Naive B cell (primary cell): Measurements from ENCODE around the gene COL21A1. TPM values are rescaled to one million over a fixed set of nuclear protein-coding genes. Genes with fewer than 3 reads are reported as not detected.

Source experiments
- ATAC-seq, 2 donors: fragments of 150-1000 bp; cut with Tn5 transposase; 2 replicates each; pipeline ENCODE4 v1.10.0; 2021; ENCODE audit warnings: low read depth in 2 of 2, mild to moderate bottlenecking in 2 of 2, moderate library complexity in 2 of 2
- DNase-seq: peaks from one replicate; pipeline ENCODE4 v3.0.0; 2022
- H3K27ac Mint-ChIP-seq, 6 donors: one replicate each; pipeline ENCODE4 v1.8.0; 2020 to 2022; ENCODE audit warnings: mild to moderate bottlenecking in 6 of 6, mixed read lengths in 6 of 6, moderate library complexity in 5 of 6, inconsistent platforms in 2 of 6
- H3K27me3 Mint-ChIP-seq, 3 donors: one replicate each; pipeline ENCODE4 v1.8.0; 2021 to 2022; ENCODE audit warnings: mixed read lengths in 3 of 3, mild to moderate bottlenecking in 1 of 3
- H3K36me3 Mint-ChIP-seq, 2 donors: one replicate each; pipeline ENCODE4 v1.8.0; 2020 to 2022; ENCODE audit warnings: mixed read lengths in 2 of 2, inconsistent platforms in 1 of 2, mild to moderate bottlenecking in 1 of 2
- H3K4me1 Mint-ChIP-seq, 3 donors: one replicate each; pipeline ENCODE4 v1.8.0; 2020 to 2022; ENCODE audit warnings: mixed read lengths in 3 of 3, inconsistent platforms in 1 of 3, mild to moderate bottlenecking in 1 of 3, moderate library complexity in 1 of 3
- H3K4me3 Mint-ChIP-seq, 8 donors: one replicate each; pipeline ENCODE4 v1.8.0; 2020 to 2022; ENCODE audit warnings: mild to moderate bottlenecking in 8 of 8, mixed read lengths in 8 of 8, moderate library complexity in 8 of 8, inconsistent platforms in 2 of 8
- H3K9me3 Mint-ChIP-seq, 7 donors: one replicate each; pipeline ENCODE4 v1.8.0; 2020 to 2022; ENCODE audit warnings: mixed read lengths in 7 of 7, mild to moderate bottlenecking in 5 of 7, inconsistent platforms in 2 of 7, moderate library complexity in 1 of 7
- polyA plus RNA-seq, 6 donors: library from polyadenylated mRNA; unstranded; fragments of 300-500 nt; fragmentation: Illumina TruSeq; gene quantifications; one replicate each; pipeline ENCODE4 v1.2.3, GENCODE V29; 2021; ENCODE audit warnings: low read depth in 6 of 6

Gene COL21A1
- polyA plus RNA-seq, 6 donors from 2014 or later: not detected

- H3K4me1 Mint-ChIP-seq: no peaks in the 10 kb centered on the region
- no peaks in the 10 kb centered on the region for H3K36me3 Mint-ChIP-seq
- no peak overlapping the region for H3K4me3 Mint-ChIP-seq
- H3K27ac Mint-ChIP-seq: peak overlapping the region in 1 of 6 donors; percentile 35
- H3K9me3 Mint-ChIP-seq: peaks cover 0 to 6% (median 0%) of the 10 kb centered on the region in 7 donors
- DNase-seq (no peak), ATAC-seq (no peak)
- H3K27me3 Mint-ChIP-seq: peaks cover 0 to 4% (median 0%) of the 10 kb centered on the region in 3 donors
Observed at GRCh38 chr6:56241124-56241802, 6.1 kb downstream of the COL21A1 start.

GRCh38 chr6:56238352-56238751, 9.0 kb downstream of the COL21A1 start:
- no peaks in the 10 kb centered on the region for H3K36me3 Mint-ChIP-seq
- H3K4me1 Mint-ChIP-seq: no peaks in the 10 kb centered on the region
- no peak overlapping the region for H3K4me3 Mint-ChIP-seq
- H3K9me3 Mint-ChIP-seq: peaks cover 0 to 4% (median 0%) of the 10 kb centered on the region in 7 donors
- no peak overlapping the region for H3K27ac Mint-ChIP-seq
- ATAC-seq (no peak), DNase-seq (no peak)
- no peaks in the 10 kb centered on the region for H3K27me3 Mint-ChIP-seq

GRCh38 chr6:56235245-56235644, 12.1 kb downstream of the COL21A1 start:
- no peaks in the 10 kb centered on the region for H3K36me3 Mint-ChIP-seq

GRCh38 chr6:56232436-56232835, 14.9 kb downstream of the COL21A1 start:
- H3K4me3 Mint-ChIP-seq: no peak overlapping the region
- DNase-seq (no peak), ATAC-seq (no peak)
- H3K36me3 Mint-ChIP-seq: no peaks in the 10 kb centered on the region
- no peak overlapping the region for H3K27ac Mint-ChIP-seq
- peaks cover 0 to 8% (median 3%) of the 10 kb centered on the region in 7 donors for H3K9me3 Mint-ChIP-seq
- H3K27me3 Mint-ChIP-seq: no peaks in the 10 kb centered on the region
- H3K4me1 Mint-ChIP-seq: no peaks in the 10 kb centered on the region

More at GRCh38 chr6:56235245-56235644, 12.1 kb downstream of the COL21A1 start:
- no peak overlapping the region for H3K27ac Mint-ChIP-seq
- no peaks in the 10 kb centered on the region for H3K4me1 Mint-ChIP-seq
- H3K4me3 Mint-ChIP-seq: no peak overlapping the region
- DNase-seq (no peak), ATAC-seq (no peak)
- H3K9me3 Mint-ChIP-seq: peaks cover 0 to 4% (median 0%) of the 10 kb centered on the region in 7 donors
- no peaks in the 10 kb centered on the region for H3K27me3 Mint-ChIP-seq

GRCh38 chr6:56231827-56232226, 15.6 kb downstream of the COL21A1 start:
- H3K36me3 Mint-ChIP-seq: no peaks in the 10 kb centered on the region
- DNase-seq (no peak), ATAC-seq (no peak)
- no peaks in the 10 kb centered on the region for H3K27me3 Mint-ChIP-seq
- no peaks in the 10 kb centered on the region for H3K4me1 Mint-ChIP-seq
- H3K27ac Mint-ChIP-seq: no peak overlapping the region
- H3K4me3 Mint-ChIP-seq: no peak overlapping the region
- peaks cover 0 to 8% (median 3%) of the 10 kb centered on the region in 7 donors for H3K9me3 Mint-ChIP-seq

GRCh38 chr6:56230976-56231566, 16.3 kb downstream of the COL21A1 start:
- Mint-ChIP-seq H3K27me3 (no peaks in the 10 kb centered on the region), H3K9me3 (peaks cover 0 to 8% (median 3%) of the 10 kb centered on the region in 7 donors), H3K36me3 (no peaks in the 10 kb centered on the region), H3K4me3 (no peak overlapping the region), H3K4me1 (no peaks in the 10 kb centered on the region), H3K27ac (no peak overlapping the region)
- DNase-seq: no peak
- no peak for ATAC-seq

- H3K4me3 Mint-ChIP-seq: peak overlapping the region in 1 of 8 donors; percentile 36
- H3K4me1 Mint-ChIP-seq: no peaks in the 10 kb centered on the region
- no peaks in the 10 kb centered on the region for H3K27me3 Mint-ChIP-seq
- no peak for DNase-seq
- no peak overlapping the region for H3K27ac Mint-ChIP-seq
- ATAC-seq: no peak
- H3K36me3 Mint-ChIP-seq: no peaks in the 10 kb centered on the region
- peaks cover 0 to 9% (median 4%) of the 10 kb centered on the region in 7 donors for H3K9me3 Mint-ChIP-seq
Observed at GRCh38 chr6:56227071-56227879, 20.1 kb downstream of the COL21A1 start.

DNA sequence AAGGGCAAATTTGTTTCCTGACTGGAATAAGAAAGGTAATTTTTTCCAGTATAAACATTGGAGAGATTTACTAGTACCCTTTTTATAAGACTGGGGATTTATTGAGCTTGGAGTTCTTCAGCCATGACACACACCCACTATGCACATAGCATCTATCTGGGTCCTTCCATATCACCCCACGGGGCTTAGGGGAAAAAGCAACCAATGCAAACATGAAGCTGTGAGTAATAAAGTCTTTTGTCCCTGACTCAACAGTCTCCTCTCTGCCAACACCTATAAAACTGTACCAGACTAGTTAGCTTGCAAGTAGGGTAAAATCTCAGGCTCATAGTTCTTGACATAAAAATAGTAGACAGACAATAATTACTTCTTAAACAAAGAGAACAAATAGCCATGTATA, 23.4 kb downstream of the COL21A1 start:
- Mint-ChIP-seq H3K27me3 (no peaks in the 10 kb centered on the region), H3K36me3 (no peaks in the 10 kb centered on the region), H3K4me1 (no peaks in the 10 kb centered on the region), H3K4me3 (no peak overlapping the region), H3K27ac (no peak overlapping the region), H3K9me3 (peaks cover 0 to 12% (median 4%) of the 10 kb centered on the region in 7 donors)
- DNase-seq: no peak
- no peak for ATAC-seq

- H3K9me3 Mint-ChIP-seq: peaks cover 0 to 12% (median 0%) of the 10 kb centered on the region in 7 donors
- no peak overlapping the region for H3K27ac Mint-ChIP-seq
- no peak for DNase-seq
- H3K36me3 Mint-ChIP-seq: no peaks in the 10 kb centered on the region
- ATAC-seq: no peak
- no peak overlapping the region for H3K4me3 Mint-ChIP-seq
- H3K27me3 Mint-ChIP-seq: no peaks in the 10 kb centered on the region
- no peaks in the 10 kb centered on the region for H3K4me1 Mint-ChIP-seq
Observed at GRCh38 chr6:56222499-56222898, 24.9 kb downstream of the COL21A1 start.

- no peak overlapping the region for H3K27ac Mint-ChIP-seq
- no peaks in the 10 kb centered on the region for H3K27me3 Mint-ChIP-seq
- no peak for DNase-seq
- no peaks in the 10 kb centered on the region for H3K4me1 Mint-ChIP-seq
- H3K4me3 Mint-ChIP-seq: no peak overlapping the region
- H3K36me3 Mint-ChIP-seq: no peaks in the 10 kb centered on the region
- no peak for ATAC-seq
- peaks cover 0 to 12% (median 0%) of the 10 kb centered on the region in 7 donors for H3K9me3 Mint-ChIP-seq
Observed at GRCh38 chr6:56220078-56220477, 27.3 kb downstream of the COL21A1 start.

DNA sequence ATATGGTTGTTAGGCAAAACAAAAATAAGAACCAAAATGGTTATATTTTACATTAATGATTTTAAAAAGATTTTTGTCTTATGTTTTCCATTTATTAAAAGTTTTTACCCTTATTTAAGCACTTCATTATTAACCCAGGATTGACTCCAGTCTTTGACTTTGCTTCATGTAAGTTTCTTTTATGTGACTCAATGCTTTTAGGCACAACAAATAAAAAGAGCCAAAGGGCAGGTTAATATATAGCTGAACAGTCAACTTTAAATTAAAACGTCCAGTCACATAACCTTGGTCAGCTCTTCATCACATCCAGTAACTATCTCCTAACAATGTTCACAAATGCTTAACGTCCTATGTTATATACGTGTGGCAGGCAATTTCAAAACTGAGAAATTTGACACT, 32.7 kb downstream of the COL21A1 start:
- peaks cover 0 to 4% (median 0%) of the 10 kb centered on the region in 7 donors for H3K9me3 Mint-ChIP-seq
- H3K27me3 Mint-ChIP-seq: no peaks in the 10 kb centered on the region
- DNase-seq (no peak), ATAC-seq (no peak)
- H3K4me3 Mint-ChIP-seq: no peak overlapping the region
- H3K27ac Mint-ChIP-seq: no peak overlapping the region
- H3K36me3 Mint-ChIP-seq: no peaks in the 10 kb centered on the region
- no peaks in the 10 kb centered on the region for H3K4me1 Mint-ChIP-seq

GRCh38 chr6:56214041-56214702, 33.2 kb downstream of the COL21A1 start:
- peaks cover 0 to 4% (median 0%) of the 10 kb centered on the region in 7 donors for H3K9me3 Mint-ChIP-seq
- no peak overlapping the region for H3K4me3 Mint-ChIP-seq
- no peaks in the 10 kb centered on the region for H3K27me3 Mint-ChIP-seq
- H3K36me3 Mint-ChIP-seq: no peaks in the 10 kb centered on the region
- no peak overlapping the region for H3K27ac Mint-ChIP-seq
- no peak for ATAC-seq
- no peak for DNase-seq
- H3K4me1 Mint-ChIP-seq: no peaks in the 10 kb centered on the region

DNA sequence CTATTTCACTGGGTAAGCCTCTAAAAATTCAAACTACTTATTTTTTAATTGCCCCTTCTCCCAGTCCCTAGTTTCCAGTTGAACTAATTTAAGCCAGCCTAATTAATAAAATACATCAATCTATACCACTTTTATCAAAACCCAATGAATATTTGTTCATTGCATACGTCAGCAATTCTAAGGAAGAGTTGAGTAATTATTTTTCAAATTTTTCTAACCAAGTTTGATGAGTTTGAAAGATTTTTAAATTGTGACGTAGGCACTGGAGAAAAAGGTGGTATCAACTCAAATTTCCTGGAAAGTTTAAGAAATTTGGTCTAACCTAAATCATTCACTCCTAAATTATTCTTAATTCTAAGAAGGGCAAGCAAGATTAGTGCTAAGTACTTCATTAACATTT, 35.7 kb downstream of the COL21A1 start:
- no peak overlapping the region for H3K27ac Mint-ChIP-seq
- H3K27me3 Mint-ChIP-seq: no peaks in the 10 kb centered on the region
- H3K9me3 Mint-ChIP-seq: peaks cover 0 to 9% (median 4%) of the 10 kb centered on the region in 7 donors

More for the DNA sequence above, 35.7 kb downstream of the COL21A1 start:
- Mint-ChIP-seq H3K36me3 (no peaks in the 10 kb centered on the region), H3K4me3 (no peak overlapping the region), H3K4me1 (no peaks in the 10 kb centered on the region)
- ATAC-seq: no peak
- no peak for DNase-seq
